ENCODE results near the gene PLIN1.
"Not testable (repeated sequence)": the region's sequence is repeated elsewhere in the genome, so short reads cannot be mapped to it uniquely, and the experiment has no call there.

PLIN1 gene

GRCh38 chr15:89679212-89679611 is at the start of gene PLIN1:
Gene PLIN1, minus strand, starts transcription at chr15:89679367. Its CDS starts 1,878 bp downstream, at chr15:89677489.
- no peak for DNase-seq

GRCh38 chr15:89728254-89728653 is 49.1 kb upstream of the PLIN1 start:
- no peak for DNase-seq

GRCh38 chr15:89725064-89725463 is 45.9 kb upstream of the PLIN1 start:
- DNase-seq: no peak

- DNase-seq: no peak
Observed at GRCh38 chr15:89724621-89725020, 45.5 kb upstream of the PLIN1 start.

- no peak for DNase-seq
Observed at GRCh38 chr15:89723031-89723430, 43.9 kb upstream of the PLIN1 start.

GRCh38 chr15:89714775-89715174 is 35.6 kb upstream of the PLIN1 start:
- no peak for DNase-seq

GRCh38 chr15:89707577-89707976 is 28.4 kb upstream of the PLIN1 start:
- no peak for DNase-seq

- no peak for DNase-seq
Observed at GRCh38 chr15:89704411-89704810, 25.2 kb upstream of the PLIN1 start.

- DNase-seq: no peak
Observed at GRCh38 chr15:89695198-89695597, 16.0 kb upstream of the PLIN1 start.

- DNase-seq: no peak
Observed at GRCh38 chr15:89693696-89694095, 14.5 kb upstream of the PLIN1 start.

GRCh38 chr15:89693091-89693490 is 13.9 kb upstream of the PLIN1 start:
- DNase-seq: no peak

- DNase-seq: peak; percentile 80
Observed at GRCh38 chr15:89690276-89691218, 11.4 kb upstream of the PLIN1 start, which contains the start of the genes PEX11A and WDR93. Gene PEX11A, minus strand, starts transcription at chr15:89690754. Its CDS starts 122 bp downstream, at chr15:89690632. Gene WDR93, plus strand, starts transcription at chr15:89690811. Its CDS starts 10,936 bp downstream, at chr15:89701747.

GRCh38 chr15:89689930-89690275 is 10.7 kb upstream of the PLIN1 start:
- not testable (repeated sequence) for DNase-seq

- no peak for DNase-seq
Observed at GRCh38 chr15:89686522-89686921, 7.4 kb upstream of the PLIN1 start.

GRCh38 chr15:89685995-89686394 is 6.8 kb upstream of the PLIN1 start:
- no peak for DNase-seq

GRCh38 chr15:89681146-89681545 is 2.0 kb upstream of the PLIN1 start:
- DNase-seq: no peak

- no peak for DNase-seq
Observed at GRCh38 chr15:89680282-89680873, 1.2 kb upstream of the PLIN1 start.

- DNase-seq: no peak
Observed at GRCh38 chr15:89677381-89677780, 1.8 kb downstream of the PLIN1 start.

GRCh38 chr15:89675606-89676005 is 3.6 kb downstream of the PLIN1 start:
- no peak for DNase-seq

GRCh38 chr15:89674526-89674925 is 4.6 kb downstream of the PLIN1 start:
- DNase-seq: no peak

- DNase-seq: no peak
Observed at GRCh38 chr15:89673165-89673512, 6.0 kb downstream of the PLIN1 start.

- no peak for DNase-seq
Observed at GRCh38 chr15:89672221-89673164, 6.7 kb downstream of the PLIN1 start.

- no peak for DNase-seq
Observed at GRCh38 chr15:89671687-89672086, 7.5 kb downstream of the PLIN1 start.
